ENCODE data around the gene FAM219A. TPM values are rescaled to one million over a fixed set of nuclear protein-coding genes. Genes with fewer than 3 reads are reported as not detected.

The FAM219A gene
- total and polyA plus RNA-seq, 2 donors: 6.0 to 20.8 TPM

GRCh38 chr9:34464571-34464970, 6.2 kb upstream of the FAM219A start:
- no peak overlapping the region for H3K4me3 ChIP-seq (ENCODE audit: low read depth, low read length)
- no peak for DNase-seq (ENCODE audit: extremely low spot score)
- no peaks in the 10 kb centered on the region for H3K4me1 ChIP-seq (ENCODE audit: insufficient read depth)
- 76% methylated on average over 2 of the region's 2 CpGs for whole genome bisulfite sequencing
- no peak overlapping the region for H3K27ac ChIP-seq (ENCODE audit: low read depth)
- no peaks in the 10 kb centered on the region for H3K36me3 ChIP-seq (ENCODE audit: insufficient read depth)

DNA sequence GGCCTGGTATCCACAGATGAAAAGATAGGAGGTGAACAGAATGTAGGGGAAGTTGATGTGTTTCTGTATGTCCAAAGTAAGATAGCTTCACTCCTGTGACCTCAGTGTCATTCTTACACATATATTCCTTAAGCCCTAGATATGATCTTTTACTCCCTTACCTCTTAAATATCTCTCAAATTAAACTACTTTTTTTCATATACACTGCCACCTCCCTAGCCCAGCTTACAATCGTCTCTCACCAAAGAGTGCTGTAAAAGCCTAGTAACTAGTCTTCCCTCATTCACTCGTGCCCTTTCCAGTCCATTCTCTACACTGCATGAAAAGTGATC, 5.5 kb upstream of the FAM219A start:
- H3K36me3 ChIP-seq (ENCODE audit: insufficient read depth): no peaks in the 10 kb centered on the region
- 63% methylated on average over 2 of the region's 2 CpGs for WGBS
- H3K27ac ChIP-seq (ENCODE audit: low read depth): no peak overlapping the region

DNA sequence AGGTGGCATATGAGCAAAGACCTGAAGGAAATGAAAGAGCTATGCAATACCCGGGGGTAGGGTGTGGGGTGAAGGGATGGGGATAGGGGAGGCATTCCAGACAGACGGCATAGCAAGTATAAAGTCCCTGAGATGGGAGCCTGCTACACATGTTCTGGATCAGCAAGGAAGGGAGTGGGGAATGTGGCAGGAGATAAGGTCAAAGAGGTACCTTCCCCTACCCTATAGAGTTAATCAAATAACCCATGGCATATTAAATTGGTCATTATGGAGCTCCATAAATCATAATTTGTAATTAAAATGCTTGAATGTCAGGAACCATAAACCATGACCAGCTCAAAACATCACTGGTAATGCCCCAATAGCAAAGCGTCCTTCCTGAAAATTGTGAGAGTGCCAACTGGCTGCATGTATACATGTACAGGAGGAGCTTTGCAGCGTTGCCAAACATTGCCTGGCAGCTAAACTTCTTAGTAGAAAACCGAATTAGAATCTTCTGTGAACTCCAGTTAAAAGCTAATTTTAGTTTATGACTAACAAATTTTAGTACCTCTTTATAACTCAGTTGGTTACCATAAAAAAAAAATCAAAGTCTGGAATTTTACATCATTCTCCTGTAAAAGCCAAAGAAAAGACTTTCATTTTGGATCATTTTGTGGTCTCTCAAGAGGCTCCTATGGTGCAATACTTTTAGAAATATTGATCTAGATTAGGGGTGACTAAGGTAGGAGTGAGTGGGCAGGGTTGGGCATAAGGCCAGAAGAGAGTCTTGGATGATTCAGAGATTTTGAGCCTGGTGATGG, 4.9 kb upstream of the FAM219A start:
- no peaks in the 10 kb centered on the region for H3K36me3 ChIP-seq (ENCODE audit: insufficient read depth)
- H3K4me3 ChIP-seq (ENCODE audit: low read depth, low read length): no peak overlapping the region
- 32% methylated on average over 5 of the region's 5 CpGs for WGBS
- H3K4me1 ChIP-seq (ENCODE audit: insufficient read depth): no peaks in the 10 kb centered on the region
- DNase-seq (ENCODE audit: extremely low spot score): no peak
- H3K27ac ChIP-seq (ENCODE audit: low read depth): no peak overlapping the region

More for the DNA sequence above, 5.5 kb upstream of the FAM219A start:
- no peak for DNase-seq (ENCODE audit: extremely low spot score)
- Histone ChIP-seq H3K4me1 (ENCODE audit: insufficient read depth) (no peaks in the 10 kb centered on the region), H3K4me3 (ENCODE audit: low read depth, low read length) (no peak overlapping the region)

DNA sequence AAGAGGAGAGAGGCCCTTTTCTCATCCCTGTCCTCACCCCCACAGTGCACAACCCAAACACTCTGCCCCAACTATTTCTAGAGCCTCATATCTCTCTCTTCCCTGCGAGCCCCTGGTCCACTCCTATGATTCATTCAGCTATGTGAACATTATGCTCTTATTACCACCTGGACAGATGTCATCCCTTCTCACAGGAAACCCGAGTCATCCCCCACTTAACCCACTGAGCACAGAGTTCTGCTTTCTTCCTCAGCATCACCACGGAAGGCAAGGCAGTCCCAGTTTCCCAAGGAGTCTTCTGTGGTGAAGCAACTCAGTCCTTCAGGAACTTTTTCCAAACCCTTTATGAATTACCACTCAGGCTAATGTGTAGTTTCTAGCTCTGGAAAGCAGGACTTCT, 1.6 kb upstream of the FAM219A start:
- no peak for DNase-seq (ENCODE audit: extremely low spot score)

DNA sequence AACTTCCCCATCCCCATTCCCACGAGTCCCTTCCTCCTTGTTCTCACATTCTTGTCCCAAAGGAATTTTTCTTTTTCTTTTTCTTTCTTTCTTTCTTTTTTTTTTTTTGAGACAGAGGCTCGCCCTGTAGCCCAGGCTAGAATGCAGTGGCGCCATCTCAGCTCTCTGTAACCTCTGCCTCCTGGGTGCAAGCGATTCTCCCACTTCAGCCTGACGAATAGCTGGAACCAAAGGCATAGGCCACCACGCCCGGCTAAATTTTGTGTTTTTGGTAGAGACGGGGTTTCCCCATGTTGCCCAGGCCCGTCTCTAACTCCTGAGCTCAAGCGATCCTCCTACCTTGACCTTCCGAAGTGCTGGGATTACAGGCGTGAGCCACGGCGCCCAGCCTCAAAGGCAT, 986 bp upstream of the FAM219A start:
- no peaks in the 10 kb centered on the region for H3K4me1 ChIP-seq (ENCODE audit: insufficient read depth)
- no peak for DNase-seq (ENCODE audit: extremely low spot score)
- H3K4me3 ChIP-seq (ENCODE audit: low read depth, low read length): no peak overlapping the region
- H3K27ac ChIP-seq (ENCODE audit: low read depth): no peak overlapping the region
- no peaks in the 10 kb centered on the region for H3K36me3 ChIP-seq (ENCODE audit: insufficient read depth)
- WGBS: 79% methylated on average over 14 of the region's 14 CpGs

More for the DNA sequence above, 1.6 kb upstream of the FAM219A start:
- H3K4me1 ChIP-seq (ENCODE audit: insufficient read depth): no peaks in the 10 kb centered on the region
- H3K36me3 ChIP-seq (ENCODE audit: insufficient read depth): no peaks in the 10 kb centered on the region
- 56% methylated on average over 3 of the region's 3 CpGs for WGBS
- H3K27ac ChIP-seq (ENCODE audit: low read depth): no peak overlapping the region
- no peak overlapping the region for H3K4me3 ChIP-seq (ENCODE audit: low read depth, low read length)

DNA sequence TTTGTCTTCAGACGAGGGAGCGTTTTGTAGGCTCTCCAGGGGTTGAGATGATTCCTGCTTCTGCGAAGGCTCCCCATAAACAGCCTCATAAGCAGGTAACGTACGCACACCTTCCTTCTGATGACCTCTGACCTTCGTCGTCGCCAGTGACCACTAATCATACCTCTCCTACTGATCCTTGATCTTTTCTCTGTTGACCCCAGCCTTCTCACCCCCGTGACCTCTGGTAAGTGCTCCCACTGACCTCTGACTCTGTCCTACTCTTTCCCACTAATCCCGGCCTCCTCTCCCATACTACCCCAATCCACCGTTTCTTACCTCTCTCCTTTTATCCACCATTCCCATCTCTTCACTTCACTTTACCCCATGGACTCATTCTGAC, 580 bp upstream of the FAM219A start:
- H3K4me3 ChIP-seq (ENCODE audit: low read depth, low read length): no peak overlapping the region

GRCh38 chr9:34457266-34458012, 931 bp downstream of the FAM219A start:
- peak; percentile 29 for DNase-seq (ENCODE audit: extremely low spot score)
- Histone ChIP-seq H3K4me3 (ENCODE audit: low read depth, low read length) (peak overlapping the region; percentile 92), H3K36me3 (ENCODE audit: insufficient read depth) (no peaks in the 10 kb centered on the region), H3K4me1 (ENCODE audit: insufficient read depth) (no peaks in the 10 kb centered on the region), H3K27ac (ENCODE audit: low read depth) (no peak overlapping the region)
- WGBS: 3% methylated on average over 48 of the region's 48 CpGs

More for the DNA sequence above, 580 bp upstream of the FAM219A start:
- Histone ChIP-seq H3K27ac (ENCODE audit: low read depth) (no peak overlapping the region), H3K36me3 (ENCODE audit: insufficient read depth) (no peaks in the 10 kb centered on the region), H3K4me1 (ENCODE audit: insufficient read depth) (no peaks in the 10 kb centered on the region)
- WGBS: 15% methylated on average over 11 of the region's 11 CpGs
- no peak for DNase-seq (ENCODE audit: extremely low spot score)

GRCh38 chr9:34456746-34457145, 1.6 kb downstream of the FAM219A start:
- 47% methylated on average over 4 of the region's 4 CpGs for WGBS
- Histone ChIP-seq H3K4me3 (ENCODE audit: low read depth, low read length) (peak overlapping the region; percentile 92), H3K4me1 (ENCODE audit: insufficient read depth) (no peaks in the 10 kb centered on the region), H3K36me3 (ENCODE audit: insufficient read depth) (no peaks in the 10 kb centered on the region), H3K27ac (ENCODE audit: low read depth) (no peak overlapping the region)
- no peak for DNase-seq (ENCODE audit: extremely low spot score)

GRCh38 chr9:34456151-34456550, 2.2 kb downstream of the FAM219A start:
- Histone ChIP-seq H3K4me3 (ENCODE audit: low read depth, low read length) (no peak overlapping the region), H3K4me1 (ENCODE audit: insufficient read depth) (no peaks in the 10 kb centered on the region), H3K27ac (ENCODE audit: low read depth) (no peak overlapping the region), H3K36me3 (ENCODE audit: insufficient read depth) (no peaks in the 10 kb centered on the region)
- no peak for DNase-seq (ENCODE audit: extremely low spot score)
- 86% methylated on average over 1 of the region's 1 CpG for WGBS

- H3K36me3 ChIP-seq (ENCODE audit: insufficient read depth): no peaks in the 10 kb centered on the region
- 79% methylated on average over 3 of the region's 3 CpGs for WGBS
- no peak for DNase-seq (ENCODE audit: extremely low spot score)
- H3K4me1 ChIP-seq (ENCODE audit: insufficient read depth): no peaks in the 10 kb centered on the region
- H3K4me3 ChIP-seq (ENCODE audit: low read depth, low read length): no peak overlapping the region
- no peak overlapping the region for H3K27ac ChIP-seq (ENCODE audit: low read depth)
Measured at GRCh38 chr9:34454571-34455065, 3.8 kb downstream of the FAM219A start.

DNA sequence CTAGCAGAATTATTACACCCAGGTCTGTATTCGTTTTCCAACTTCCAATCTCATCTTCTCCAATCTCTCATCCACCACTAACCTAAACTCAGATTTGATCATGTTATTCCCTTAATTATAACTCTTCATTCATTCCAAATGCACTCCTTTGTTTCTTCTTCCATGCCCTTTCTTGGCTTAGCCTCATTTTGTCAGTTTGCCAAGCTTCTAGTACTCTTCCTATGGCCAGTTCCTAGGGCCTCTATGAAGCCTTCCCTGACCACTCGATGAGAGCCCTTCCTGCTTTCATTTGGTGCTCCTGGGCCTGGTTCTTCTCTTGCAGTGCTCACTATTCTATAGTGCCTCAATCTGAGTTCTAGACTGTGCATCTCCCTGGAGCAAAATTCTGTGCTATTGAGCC, 5.8 kb downstream of the FAM219A start:
- WGBS: 87% methylated on average over 2 of the region's 2 CpGs

DNA sequence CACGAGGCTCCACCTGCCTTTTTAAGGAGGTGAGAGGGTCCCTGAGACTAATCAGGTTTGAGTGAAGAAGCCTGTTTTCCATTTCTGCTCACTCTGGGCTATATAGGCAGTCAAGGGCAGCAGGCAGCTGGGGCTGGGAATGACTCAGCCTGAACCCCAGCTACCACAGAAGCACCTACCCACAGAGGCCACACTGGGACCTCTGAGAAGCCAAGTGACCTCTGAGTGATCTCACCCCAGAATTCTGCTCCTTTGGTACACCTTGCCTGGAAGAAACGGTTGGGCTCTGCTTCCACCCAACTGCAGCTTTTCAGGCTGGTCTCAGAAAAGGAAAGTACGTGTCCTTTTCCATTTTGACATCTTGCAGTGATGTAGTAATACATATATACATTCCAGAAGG, 6.8 kb downstream of the FAM219A start:
- DNase-seq (ENCODE audit: extremely low spot score): no peak
- Histone ChIP-seq H3K36me3 (ENCODE audit: insufficient read depth) (no peaks in the 10 kb centered on the region), H3K4me3 (ENCODE audit: low read depth, low read length) (no peak overlapping the region), H3K4me1 (ENCODE audit: insufficient read depth) (no peaks in the 10 kb centered on the region), H3K27ac (ENCODE audit: low read depth) (no peak overlapping the region)
- WGBS: 65% methylated on average over 3 of the region's 3 CpGs

More for the DNA sequence above, 5.8 kb downstream of the FAM219A start:
- Histone ChIP-seq H3K4me3 (ENCODE audit: low read depth, low read length) (no peak overlapping the region), H3K36me3 (ENCODE audit: insufficient read depth) (no peaks in the 10 kb centered on the region), H3K4me1 (ENCODE audit: insufficient read depth) (no peaks in the 10 kb centered on the region), H3K27ac (ENCODE audit: low read depth) (no peak overlapping the region)
- DNase-seq (ENCODE audit: extremely low spot score): no peak

DNA sequence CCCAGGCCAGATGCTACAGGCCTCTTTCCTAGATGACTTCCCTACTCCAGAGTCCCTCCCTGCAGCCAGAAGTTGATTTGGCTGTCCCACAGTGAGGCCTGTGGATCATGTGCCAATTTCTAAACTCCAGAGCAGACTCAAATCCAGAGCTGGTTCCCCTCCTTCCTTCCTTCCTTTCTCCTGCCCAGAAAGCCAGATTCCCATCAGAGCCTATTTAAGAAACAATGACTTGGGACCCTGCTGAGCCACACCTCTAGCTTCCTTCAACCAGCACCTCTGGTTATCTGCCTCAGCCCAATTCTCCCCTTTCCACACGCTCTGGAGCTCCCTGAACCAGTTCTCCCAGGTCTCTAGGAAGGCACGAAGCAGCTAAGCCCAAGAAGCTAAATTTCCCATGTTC, 7.2 kb downstream of the FAM219A start:
- no peaks in the 10 kb centered on the region for H3K4me1 ChIP-seq (ENCODE audit: insufficient read depth)
- no peak overlapping the region for H3K4me3 ChIP-seq (ENCODE audit: low read depth, low read length)
- no peaks in the 10 kb centered on the region for H3K36me3 ChIP-seq (ENCODE audit: insufficient read depth)
- WGBS: 66% methylated on average over 2 of the region's 2 CpGs
- no peak overlapping the region for H3K27ac ChIP-seq (ENCODE audit: low read depth)
- DNase-seq (ENCODE audit: extremely low spot score): no peak

GRCh38 chr9:34450644-34451043, 7.7 kb downstream of the FAM219A start:
- Histone ChIP-seq H3K4me3 (ENCODE audit: low read depth, low read length) (no peak overlapping the region), H3K4me1 (ENCODE audit: insufficient read depth) (no peaks in the 10 kb centered on the region), H3K27ac (ENCODE audit: low read depth) (no peak overlapping the region), H3K36me3 (ENCODE audit: insufficient read depth) (no peaks in the 10 kb centered on the region)
- no peak for DNase-seq (ENCODE audit: extremely low spot score)
- WGBS: 86% methylated on average over 10 of the region's 10 CpGs
